ENCODE data around the gene NDUFA8. TPM values are rescaled to one million over a fixed set of nuclear protein-coding genes. Genes with fewer than 3 reads are reported as not detected.

NDUFA8 gene
- total RNA-seq, 1 donor from 2014 or later: 11.6 TPM

DNA sequence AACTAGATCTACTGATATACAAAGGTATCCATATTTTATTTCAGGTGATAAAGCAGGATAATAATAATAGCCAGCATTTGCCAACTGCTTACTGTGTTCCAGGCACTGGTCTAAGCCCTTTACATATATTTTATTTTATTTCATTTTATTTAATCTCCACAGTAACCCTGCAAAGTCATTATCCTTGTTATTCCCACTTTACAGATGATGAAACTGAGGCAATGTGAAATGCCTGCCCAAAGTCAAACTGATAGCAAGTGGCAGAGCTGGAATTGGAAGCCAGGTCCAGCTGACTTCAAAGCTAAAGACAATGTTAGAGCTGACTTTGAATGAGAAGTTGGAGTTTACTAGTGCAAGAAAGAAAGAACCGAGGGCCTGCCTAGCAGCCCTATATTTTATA is 25.0 kb upstream of the NDUFA8 start:
- no peak for DNase-seq (ENCODE audit: low spot score)

- no peak for DNase-seq (ENCODE audit: low spot score)
Observed at GRCh38 chr9:122183501-122183900, 23.9 kb upstream of the NDUFA8 start.

DNA sequence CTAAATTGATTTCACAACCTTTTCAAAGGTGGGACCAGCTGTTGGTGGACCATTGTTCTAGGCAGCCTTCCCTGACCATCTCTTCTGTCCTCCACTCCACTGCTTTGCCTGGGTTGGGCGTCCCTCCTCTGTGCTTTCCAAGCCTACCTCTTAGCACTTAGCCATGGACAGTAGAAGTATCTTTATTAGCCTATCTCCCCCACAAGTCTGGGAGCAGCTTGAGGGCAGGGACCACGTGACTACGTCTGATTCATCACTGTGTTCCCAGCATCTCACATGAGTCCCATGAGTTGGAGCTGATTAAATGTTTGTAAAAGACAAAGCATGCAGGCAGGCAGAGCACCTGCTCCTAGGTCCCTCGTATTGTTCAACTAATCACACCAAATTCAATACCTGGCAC is 21.1 kb upstream of the NDUFA8 start:
- no peak for DNase-seq (ENCODE audit: low spot score)

DNA sequence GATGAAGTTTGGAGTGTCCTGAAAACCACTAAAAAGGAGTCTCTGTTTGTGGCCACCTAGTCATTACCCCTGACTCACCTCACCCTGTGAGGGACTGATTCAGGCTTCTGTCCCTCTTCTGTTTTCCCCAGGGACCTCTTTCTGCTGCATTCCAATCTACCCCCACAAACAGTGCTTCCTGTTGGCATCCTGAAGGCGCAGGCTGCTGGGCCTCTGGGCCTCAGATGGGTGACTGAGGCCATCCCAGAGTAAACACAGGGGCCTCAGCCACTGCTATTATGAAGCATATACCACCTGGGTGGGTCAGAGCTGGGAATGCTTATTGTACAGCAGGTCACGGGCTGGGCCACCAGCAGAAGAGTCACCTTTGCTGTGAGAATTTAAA is 20.1 kb upstream of the NDUFA8 start:
- DNase-seq (ENCODE audit: low spot score): no peak

GRCh38 chr9:122179054-122179689 is 19.6 kb upstream of the NDUFA8 start:
- DNase-seq (ENCODE audit: low spot score): no peak

DNA sequence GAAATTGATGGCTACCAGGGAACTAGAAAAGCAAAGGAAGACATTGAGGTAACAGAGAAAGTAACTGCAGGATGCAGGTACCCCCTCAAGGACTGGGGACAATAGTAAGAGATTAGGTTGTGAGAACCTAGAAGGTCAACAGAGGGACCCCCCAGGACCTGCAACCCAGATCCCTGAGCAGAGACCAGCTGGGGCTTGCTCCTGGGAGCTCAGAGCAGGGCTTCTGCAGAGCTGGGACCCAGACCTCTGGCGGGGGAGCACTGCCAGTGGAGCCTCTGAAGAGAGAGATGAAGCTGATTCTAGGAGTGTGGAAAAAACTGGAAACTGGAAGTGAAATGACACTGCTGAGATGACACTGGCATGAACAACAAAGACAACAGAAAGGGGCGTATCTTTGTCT is 17.3 kb upstream of the NDUFA8 start:
- DNase-seq (ENCODE audit: low spot score): no peak

DNA sequence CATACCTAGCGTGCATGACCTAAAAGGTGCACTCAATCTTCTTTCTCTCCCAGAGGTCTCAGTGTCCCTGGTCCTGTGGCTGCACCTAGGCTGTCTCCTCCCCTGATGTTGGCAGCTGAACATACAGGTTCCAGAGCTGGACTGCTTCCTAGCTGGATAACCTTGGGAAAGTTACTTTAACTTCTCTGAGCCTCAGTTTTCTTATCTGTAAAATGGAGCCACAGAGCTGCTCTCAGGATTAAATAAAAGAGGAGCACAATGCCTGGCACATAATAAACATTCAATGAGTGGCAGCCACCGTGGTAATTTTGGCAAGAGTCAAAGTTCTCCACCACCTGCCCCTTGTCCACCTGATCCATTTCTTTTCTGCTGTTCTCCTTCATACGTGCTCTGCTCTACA is 14.1 kb upstream of the NDUFA8 start:
- no peak for DNase-seq (ENCODE audit: low spot score)

DNA sequence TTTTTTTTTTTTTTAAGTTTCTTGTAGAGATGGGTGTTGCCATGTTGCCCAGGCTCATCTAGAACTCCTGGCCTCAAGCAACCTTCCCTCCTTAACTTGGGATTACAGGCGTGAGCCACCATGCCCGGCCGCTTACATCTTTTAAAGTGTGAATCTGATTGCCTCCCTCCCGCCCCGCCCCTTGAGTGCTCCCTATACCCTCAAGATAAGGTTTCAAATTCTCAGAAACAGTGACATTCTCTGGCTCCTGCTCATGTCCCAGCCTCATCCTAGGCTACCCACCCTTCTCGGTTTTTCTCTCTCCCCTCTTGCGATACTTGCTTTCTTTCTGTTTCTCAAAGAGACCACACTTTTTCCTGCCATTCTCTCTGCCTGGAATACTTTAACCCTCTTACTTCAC is 12.6 kb upstream of the NDUFA8 start:
- no peak for DNase-seq (ENCODE audit: low spot score)

GRCh38 chr9:122168356-122168755 is 8.8 kb upstream of the NDUFA8 start:
- DNase-seq (ENCODE audit: low spot score): no peak

- DNase-seq (ENCODE audit: low spot score): peak; percentile 42
Observed at GRCh38 chr9:122164286-122164685, 4.7 kb upstream of the NDUFA8 start.

GRCh38 chr9:122162415-122162814 is 2.8 kb upstream of the NDUFA8 start:
- DNase-seq (ENCODE audit: low spot score): no peak

DNA sequence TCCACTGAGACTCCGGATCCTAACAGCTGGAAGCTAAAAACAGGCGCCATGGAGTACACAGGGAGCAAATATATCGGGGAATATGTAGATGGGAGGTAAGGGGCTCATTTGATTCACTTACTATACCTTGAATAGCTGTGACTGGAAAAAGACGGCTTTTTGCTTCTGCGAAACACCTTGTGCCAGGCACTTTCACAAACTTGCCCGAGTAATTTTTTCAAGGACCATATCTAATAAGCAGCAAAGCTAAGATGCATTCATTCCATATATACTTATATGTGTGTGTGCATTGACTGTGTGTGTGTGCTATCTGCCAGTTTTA is 307 bp upstream of the NDUFA8 start:
- DNase-seq (ENCODE audit: low spot score): no peak

DNA sequence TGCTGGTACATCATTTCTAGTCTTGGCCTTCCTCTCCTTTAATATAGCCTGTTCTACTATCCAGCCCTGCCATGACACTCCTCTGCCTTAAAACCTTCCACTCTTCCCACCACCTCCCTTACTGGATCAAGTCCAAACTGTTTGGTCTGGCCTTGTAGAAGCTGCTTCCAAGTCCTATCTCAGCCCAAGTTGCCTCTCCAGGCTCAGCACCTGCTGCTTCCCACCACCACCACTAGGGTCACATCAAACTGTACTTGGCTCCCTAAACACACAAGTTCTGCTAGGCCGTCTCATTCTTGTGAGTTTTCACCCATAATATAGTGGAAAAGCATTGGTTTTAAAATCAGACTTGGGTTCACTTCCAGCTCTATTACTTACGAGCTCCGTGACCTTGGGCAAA is 1.4 kb downstream of the NDUFA8 start:
- peak; percentile 15 for DNase-seq (ENCODE audit: low spot score)

DNA sequence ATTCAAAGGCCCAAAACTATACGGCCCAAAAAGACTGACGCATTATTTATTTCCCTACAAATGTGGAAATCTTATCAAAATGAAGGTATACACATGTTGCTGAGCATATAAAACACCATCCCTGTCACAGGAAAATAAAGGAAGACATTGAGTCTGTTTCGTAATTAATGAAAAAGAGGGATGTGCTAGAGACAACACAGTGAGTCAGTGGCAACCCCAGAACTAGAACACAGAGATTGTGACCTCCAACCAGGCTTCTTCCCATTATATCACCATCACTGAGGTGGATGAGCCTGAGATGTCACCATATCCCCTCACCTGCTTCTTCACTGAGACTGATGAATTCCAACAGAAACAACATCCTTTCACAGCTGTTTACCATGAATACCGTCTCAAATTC is 3.8 kb downstream of the NDUFA8 start:
- no peak for DNase-seq (ENCODE audit: low spot score)

DNA sequence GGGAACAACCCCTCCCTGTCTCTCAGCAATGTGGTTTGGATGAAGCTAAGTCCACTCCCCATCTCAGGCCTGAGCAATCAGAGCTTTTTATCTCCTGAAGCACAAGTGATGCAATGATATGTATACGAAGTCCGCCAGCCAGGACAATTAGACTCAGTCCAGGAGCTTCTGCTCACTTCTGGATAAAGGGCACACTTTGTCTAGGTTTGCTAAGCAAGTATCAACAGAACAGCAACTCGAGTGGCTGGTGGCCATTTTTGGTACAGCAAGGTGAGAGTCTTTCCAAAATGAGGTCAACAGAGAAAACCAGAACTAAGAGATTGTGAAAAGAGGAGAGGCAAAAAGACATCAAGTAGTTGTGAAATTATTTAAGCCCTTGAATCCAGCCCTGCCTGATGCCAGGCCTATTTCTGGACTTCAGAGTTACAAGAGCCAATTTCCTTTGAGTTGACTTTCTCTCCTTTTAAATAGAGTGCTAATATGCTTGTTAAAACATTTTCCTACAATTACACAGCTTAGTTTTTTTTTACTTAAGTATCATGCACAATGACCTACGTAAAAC is 8.2 kb downstream of the NDUFA8 start:
- DNase-seq (ENCODE audit: low spot score): no peak

DNA sequence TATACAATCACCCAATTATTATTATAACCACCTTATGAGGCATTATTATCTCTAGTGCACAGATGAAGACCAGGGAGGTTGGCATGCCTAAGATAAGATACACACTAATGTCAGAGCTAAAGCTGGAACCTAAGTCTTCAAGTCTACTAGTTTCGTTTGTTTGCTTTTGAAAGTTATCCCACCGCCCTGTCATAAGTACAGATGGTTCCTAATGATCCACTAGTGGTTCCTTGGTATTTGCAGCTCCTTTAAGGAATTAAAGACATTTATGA is 14.1 kb downstream of the NDUFA8 start:
- DNase-seq (ENCODE audit: low spot score): no peak

DNA sequence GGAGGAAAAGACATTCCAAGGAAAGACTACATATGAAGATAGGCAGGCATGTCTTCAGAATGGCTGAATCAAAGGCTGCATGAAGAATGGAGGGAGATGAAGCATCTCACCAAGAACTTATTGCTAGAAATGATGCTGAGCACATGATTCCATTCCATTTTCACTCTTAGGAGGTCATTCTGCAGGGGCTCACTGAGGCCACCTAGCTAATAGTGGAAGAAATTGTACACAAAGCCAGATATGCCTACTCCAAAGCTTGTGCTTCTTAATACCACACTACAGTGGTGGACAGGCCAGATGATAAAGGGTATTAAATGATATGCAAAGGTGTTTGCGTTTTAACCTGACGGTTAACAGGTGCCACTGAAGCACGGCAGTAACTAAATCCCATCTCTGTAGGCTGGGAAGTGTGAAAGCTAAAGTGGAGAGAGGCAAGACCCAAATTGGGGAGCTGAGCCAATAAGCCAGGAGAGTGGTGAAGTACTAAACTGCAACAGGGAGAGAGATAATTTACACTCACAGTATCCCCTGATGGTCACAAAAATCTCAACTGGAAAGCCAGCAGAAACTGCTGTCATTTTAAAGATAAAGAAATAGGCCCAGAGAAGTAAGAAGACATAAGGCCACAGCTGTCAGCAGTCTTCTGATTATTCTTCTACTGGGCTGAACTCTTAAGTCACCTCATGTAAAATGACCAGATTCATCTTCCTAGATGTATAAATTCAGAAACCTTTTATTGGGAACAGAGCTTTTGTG is 14.6 kb downstream of the NDUFA8 start:
- no peak for DNase-seq (ENCODE audit: low spot score)

DNA sequence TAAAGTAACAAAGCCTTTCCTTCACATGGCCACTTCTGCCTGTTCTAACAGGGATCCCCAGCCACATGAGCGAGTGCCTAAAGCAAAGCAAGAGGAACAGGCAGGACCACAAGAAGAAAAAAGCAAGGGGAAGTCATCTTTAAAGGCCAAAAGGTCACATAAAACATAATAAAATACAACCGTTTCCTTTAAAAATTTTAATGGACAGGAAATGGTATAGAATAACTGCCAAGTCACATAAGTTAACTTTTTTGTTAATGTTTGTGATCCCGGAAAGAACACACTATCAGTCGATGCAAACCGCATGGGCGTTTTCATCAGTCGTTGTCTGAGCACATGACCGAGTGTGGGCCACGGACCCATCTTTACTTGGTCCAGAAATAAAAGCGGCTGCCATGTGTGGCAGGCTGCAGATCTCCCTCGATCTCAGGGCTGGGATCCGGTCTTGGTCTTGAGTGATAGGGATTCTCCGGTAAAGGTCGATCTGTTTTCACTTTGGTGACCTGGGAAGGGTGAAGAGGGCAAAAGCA is 15.6 kb downstream of the NDUFA8 start:
- DNase-seq (ENCODE audit: low spot score): no peak

DNA sequence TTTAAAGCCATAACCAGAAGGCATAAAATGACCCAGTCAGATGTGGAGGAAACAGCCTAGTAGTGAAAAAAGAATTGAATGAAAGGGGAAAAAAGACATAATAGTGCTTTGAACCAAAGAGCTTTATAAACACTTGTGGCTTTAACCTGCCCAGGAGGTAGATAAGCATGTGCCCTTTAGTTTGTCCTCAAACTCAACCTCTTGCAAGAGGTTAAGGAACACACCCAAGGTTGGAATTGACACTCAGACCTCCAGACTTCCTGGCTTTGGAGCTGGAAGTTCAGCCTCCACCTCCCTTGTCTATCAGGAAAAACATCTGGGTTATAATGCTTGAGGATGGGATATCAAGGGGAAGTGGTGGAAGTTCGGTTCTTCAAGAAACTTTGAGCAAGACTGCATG is 16.3 kb downstream of the NDUFA8 start:
- DNase-seq (ENCODE audit: low spot score): no peak

DNA sequence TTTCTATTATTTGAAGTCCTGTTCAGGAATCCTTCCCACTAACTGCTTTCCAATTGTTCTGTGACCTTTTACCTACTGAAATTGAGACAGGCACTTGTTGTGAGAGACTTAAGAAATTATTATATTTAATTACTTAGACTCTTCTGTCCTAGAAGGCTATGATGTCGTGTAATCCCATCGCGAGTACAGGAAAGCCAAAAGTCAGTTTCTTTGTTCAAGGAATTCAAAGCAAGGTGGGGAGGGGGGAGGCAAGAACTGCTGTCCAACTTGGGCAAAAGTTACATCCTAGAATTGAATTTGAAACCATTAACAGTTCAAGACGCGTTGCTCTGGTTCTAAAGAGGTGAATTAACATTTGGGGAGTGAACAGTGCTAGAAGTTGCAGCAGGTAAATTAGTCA is 17.9 kb downstream of the NDUFA8 start:
- no peak for DNase-seq (ENCODE audit: low spot score)

DNA sequence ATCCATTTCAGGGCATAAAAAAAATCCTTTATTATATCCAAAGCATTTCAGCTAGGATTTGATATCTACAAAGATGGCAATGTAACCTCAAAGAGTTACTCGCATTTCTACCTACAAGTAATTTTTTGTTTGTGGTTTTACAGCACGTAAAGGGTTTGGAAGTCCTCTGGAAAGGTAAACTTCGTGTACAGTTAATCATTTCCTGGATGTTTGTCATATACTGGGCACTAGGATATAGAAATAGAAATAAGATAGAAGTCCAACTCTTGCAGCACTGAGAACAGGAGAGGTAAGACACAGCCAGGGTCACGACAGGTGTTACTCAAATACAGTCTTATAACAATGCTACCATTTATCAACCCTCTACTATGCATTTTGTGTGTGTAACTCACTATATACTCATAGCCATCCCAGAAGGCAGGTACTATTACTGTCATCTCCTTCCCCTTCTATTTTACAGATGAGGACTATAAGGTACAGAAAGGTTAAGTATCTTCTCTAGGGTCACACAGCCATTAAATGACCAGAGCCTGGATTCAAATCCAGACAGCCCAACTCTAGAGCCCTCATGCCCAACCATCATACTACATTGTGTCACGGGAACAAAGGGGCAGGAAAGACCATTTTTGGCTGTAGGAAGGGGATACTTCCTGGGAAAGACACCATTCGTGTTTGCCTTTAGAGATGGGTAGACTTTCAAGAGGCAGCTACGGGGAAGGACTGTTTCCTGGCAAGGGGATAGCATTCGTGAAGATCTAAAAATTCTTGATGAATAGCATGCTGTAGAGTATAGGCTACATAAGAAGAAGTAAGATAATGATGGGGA is 19.0 kb downstream of the NDUFA8 start:
- no peak for DNase-seq (ENCODE audit: low spot score)

DNA sequence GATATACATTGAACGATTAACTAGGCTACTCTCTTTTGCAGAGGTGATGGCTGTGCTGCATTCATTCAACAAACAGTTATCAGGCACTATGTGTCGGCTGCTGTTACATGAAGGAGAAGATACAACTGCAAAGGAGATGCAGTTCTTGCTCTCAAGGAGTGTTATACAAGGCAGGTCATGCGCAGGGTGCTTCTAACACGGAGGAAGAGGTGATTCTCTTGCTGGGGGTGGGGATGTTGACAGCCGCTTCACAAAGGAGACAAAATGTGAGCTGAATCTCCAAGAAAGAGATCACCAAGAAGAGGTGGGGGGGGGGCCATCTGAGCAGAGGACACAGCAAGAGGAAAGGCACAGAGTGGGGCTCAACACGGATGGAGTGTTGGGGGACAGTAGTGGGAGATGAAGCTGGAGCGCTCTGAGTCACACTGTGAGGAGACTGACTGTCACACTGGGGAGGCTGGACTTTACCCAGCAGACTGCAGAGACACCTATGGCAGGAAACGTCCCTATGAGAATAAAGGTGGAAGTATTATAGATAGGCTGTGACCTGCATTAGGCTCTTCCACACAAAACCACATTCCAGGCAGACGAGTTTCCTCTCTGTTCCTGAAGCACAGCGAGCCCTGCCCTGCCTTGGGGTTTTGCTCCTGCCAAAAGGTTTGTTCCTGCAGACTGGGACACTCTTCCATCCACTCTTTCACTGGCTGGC is 20.9 kb downstream of the NDUFA8 start:
- no peak for DNase-seq (ENCODE audit: low spot score)
